NCI-H2081 treated with DMSO at 0.1 percent for 48 hours (cell line): ENCODE data around the gene FAM200C.

Source experiments
- DNase-seq: peaks from one replicate; lab custom pipeline; 2025; lab: John Stamatoyannopoulos, UW

Gene FAM200C

DNA sequence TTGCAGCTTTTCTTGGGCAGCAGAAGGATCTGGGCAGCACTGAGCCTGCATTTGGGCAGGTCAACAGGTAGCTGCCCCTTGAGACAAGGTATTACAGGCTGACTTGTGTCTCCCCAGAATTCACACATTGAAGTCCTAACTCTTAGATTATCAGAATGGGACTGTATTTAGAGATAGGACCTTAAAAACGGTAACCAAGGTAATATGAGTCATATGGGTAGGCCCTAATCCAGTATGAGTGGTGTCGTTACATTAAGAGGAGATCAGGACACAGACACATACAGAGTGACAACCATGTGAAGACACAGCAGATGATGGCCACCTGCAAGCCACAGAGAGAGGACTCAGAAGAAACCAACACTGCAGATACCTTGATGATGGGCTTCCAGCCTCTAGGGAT is 32.6 kb downstream of the FAM200C start:
- no peak for DNase-seq

DNA sequence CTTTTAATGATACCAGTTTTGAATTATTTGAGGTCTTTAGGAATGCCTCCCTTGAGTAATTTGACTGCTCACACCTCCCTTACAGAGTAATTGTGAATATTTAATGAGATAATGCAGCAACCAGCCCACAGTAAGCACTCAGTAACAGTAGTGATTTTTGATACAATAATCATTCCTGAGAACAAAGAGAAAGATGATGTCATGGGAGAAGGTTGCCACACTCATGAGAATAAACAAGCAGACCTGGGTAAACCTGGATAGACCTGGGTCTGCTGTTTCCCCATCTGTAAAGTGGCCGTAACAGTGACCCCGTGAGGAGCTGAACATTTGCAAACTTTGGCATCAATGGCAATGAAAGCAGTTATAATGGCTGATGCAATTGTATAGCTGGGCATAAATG is 33.6 kb downstream of the FAM200C start:
- DNase-seq = no peak

- no peak for DNase-seq
These were observed 36.0 kb downstream of the FAM200C start for GRCh38 chr5:160363660-160364395.

GRCh38 chr5:160363211-160363610 is 36.6 kb downstream of the FAM200C start:
- no peak for DNase-seq

DNA sequence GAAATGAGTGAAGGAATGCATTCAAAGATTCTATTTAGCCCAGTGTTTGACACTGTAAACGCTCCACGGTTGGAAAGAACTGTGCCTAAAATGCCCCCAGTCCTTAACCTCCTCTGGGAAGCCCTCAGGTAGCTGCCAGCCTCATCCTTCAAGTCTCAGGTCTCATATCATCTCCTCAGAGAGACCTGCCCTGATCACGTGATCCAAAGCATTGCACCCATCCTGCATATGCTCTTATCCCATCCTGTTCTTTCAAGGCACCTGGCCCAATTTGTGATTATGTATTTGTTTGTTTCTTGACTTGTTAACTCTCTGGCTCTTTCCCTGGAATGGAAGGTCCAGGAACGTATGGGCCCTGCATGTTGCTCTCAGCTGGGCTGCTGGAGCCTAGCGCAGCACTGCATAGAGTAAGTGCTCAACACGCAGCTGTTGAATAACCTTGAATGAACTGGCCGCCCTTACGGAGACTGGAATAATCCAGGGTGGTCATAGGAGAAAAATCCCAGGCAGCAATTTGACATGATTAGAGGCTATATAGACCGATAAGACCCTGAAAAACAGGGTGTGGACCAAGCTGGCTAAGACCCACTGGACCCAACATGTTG is 38.1 kb downstream of the FAM200C start:
- no peak for DNase-seq

GRCh38 chr5:160360310-160360709 is 39.5 kb downstream of the FAM200C start:
- DNase-seq = no peak

- DNase-seq = no peak
These were observed 40.0 kb downstream of the FAM200C start for GRCh38 chr5:160359816-160360215.

DNA sequence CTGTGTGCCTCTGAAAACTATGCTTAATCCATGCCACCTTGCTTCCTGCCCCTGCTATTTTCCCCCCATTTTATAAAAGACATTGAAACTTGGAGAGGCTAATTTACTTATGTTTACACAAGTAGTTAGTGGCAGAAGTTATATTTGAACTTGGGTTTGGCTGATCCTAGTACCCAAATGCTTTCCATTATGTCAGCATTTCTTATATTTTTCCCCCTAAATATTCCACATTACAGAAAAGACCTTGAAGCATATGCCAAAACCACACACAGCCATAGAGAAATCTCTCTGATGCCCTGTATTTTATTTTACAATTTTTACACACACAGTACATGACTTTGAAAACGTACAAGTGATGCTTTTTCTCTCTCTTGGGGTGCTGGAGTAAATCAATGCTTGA is 40.6 kb downstream of the FAM200C start:
- no peak for DNase-seq

DNA sequence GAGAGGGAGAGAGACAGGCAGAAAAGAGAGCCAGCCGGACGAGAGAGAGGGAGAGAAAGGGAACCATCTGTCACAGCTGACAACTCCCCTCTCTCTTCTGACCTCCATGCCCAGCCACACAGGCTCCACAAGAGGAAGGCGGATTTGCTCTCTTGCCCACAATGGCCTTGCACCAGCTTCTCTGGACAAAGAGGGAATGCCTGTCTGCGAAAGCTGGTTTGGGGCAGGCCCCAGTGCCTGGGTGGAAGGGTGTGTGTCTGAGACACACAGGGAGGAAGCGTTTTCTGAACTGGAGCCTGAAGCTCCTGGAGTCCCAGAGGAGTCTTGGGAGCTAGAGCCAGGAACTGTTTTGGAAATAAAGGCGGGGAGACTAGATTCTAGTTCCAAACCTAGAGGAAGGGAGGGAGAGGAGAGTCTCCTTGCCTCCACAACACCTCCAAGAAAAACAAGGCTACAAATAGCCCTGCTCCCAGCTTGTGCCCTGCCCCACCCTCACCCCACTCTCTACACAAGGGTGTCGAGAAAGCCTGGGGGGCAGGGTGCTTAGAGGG is 41.9 kb downstream of the FAM200C start:
- no peak for DNase-seq

DNA sequence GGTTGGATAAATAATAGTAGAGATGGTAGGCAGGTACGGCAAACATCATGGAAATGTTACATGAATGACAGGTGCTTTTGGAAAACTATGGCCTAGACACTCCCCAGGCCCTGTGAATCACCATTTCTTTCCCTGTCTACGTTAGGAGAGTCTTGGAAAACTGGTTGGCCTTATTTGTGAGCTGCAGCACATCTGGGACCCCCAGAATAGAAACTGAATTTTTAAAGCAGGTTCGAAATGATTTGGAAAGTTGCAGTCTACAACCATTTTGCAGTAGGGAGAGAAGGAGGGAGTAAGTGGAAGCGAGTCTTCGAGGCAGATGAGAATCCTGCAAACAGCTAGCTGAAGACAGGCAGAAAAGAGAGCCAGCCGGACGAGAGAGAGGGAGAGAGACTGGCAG is 42.5 kb downstream of the FAM200C start:
- no peak for DNase-seq

GRCh38 chr5:160356550-160357347 is 43.1 kb downstream of the FAM200C start:
- DNase-seq = no peak

DNA sequence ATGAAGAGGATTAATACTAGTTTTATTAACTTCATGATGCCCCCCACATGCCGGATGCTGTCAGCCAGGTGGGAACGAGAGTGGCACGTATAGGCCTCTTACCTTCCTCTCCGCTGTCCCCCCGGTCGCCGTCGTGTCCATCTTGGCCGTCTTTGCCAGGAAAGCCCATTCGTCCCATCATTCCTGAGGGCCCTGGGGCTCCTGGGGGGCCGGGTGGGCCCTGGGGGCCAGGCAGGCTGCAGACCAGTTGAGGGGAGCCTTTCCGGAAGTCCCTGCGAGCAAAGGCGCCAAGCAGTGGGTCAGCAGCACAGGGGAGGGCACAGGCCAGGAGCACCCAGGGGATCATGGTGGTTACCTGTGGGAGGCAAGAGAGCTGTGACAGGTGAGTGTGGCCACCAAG is 45.2 kb downstream of the FAM200C start:
- DNase-seq = no peak

- no peak for DNase-seq
These were observed 46.5 kb downstream of the FAM200C start for GRCh38 chr5:160353379-160353778.

- no peak for DNase-seq
These were observed 47.5 kb downstream of the FAM200C start for GRCh38 chr5:160352308-160352707.

DNA sequence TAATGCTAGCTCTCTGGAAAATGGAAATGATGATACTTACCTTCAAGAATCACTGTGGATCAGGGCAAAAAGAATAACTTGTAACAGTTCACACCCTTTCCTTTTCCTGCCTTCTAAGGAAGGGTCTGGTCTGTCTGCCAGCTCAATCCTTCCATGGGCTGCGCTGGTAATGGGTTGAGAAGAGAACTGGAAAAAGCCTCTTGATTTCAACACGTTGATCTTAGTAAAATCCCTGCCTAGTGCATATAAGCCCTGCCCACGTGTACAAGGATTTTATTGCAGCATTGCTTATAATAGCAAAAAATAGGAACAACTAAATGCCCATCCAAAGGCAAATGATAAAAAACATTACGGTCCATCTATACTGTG is 49.9 kb downstream of the FAM200C start:
- no peak for DNase-seq

GRCh38 chr5:160349249-160349934 is 50.5 kb downstream of the FAM200C start:
- no peak for DNase-seq

- DNase-seq = no peak
These were observed 51.8 kb downstream of the FAM200C start for GRCh38 chr5:160348080-160348479.

DNA sequence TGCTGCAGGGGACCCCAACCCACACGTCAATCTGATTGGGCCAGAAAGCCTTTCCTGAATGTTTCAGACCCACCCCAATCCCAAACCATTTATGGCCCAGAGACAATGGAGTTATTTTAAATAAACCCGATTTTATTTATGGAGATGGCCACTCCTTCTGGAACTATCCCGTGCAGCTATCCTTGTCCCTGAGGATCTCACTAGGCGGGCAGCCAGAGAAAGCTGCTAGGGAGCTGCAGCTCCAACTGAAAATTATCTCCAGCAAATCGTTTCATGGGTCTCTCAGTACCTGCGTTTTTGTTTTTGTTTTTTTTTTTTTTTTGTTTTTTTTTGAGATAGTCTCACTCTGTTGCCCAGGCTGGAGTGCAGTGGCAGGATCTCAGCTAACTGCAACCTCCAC is 52.4 kb downstream of the FAM200C start:
- no peak for DNase-seq
